Stimulated activated naive CD4-positive, alpha-beta T cell (primary cell): ENCODE results near the gene TMEM236.
"Not testable (repeated sequence)": the region's sequence is repeated elsewhere in the genome, so short reads cannot be mapped to it uniquely, and the experiment has no call there.

Source experiments
- DNase-seq, 6 experiments: peaks; one replicate each; lab custom pipeline; 2025; lab: John Stamatoyannopoulos, UW

TMEM236 gene

GRCh38 chr10:17751781-17752445, at the start of gene TMEM236:
Gene TMEM236 (plus strand): TSS chr10:17752201. CDS start chr10:17752296, 95 bp downstream.
- DNase-seq = no peak

- no peak for DNase-seq
These were observed 48.3 kb upstream of the TMEM236 start for GRCh38 chr10:17703706-17704105.

GRCh38 chr10:17708821-17709220, 43.2 kb upstream of the TMEM236 start:
- no peak for DNase-seq

DNA sequence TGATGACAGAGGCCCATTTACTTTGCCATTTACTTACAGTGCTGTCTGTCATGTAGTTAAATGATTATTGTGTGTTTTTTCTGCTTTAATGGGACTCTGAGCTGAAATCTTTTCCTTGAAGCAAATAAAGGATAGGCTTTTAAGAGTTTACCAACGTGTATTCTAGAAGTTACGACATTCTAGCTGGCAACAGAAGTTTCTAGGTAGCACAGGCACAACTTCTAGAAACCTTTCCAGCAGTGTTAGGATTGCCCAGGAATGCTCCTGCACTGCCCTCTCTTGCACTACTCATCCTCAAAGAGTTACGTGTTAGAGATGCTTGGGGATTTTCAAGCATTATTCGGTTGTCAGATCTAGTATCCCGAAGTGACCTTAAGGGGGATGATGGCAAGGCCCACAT, 42.5 kb upstream of the TMEM236 start:
- DNase-seq = no peak

- DNase-seq = no peak
These were observed 41.8 kb upstream of the TMEM236 start for GRCh38 chr10:17710181-17710580.

- no peak for DNase-seq
These were observed 39.9 kb upstream of the TMEM236 start for GRCh38 chr10:17712053-17712452.

- no peak for DNase-seq
These were observed 39.1 kb upstream of the TMEM236 start for GRCh38 chr10:17712717-17713471.

DNA sequence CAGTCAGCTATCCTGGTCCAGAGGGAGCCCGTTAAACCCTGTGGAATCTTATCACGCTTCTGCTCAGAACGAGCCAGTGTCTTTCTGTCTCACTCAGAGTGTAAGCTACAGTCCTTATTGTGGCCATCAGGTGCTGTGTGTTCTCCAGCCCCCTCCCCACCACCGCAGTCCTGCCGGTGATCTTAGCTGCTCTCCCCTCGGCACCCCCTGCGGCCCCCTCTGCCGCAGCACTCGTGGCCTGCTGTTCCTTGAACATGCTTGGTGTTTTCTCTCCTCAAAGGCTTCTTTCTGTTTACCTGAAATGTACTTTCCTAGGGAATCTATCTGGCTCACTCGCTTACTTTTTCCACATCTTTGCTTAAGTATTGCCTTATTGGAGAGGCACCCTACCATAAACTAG, 38.2 kb upstream of the TMEM236 start:
- no peak for DNase-seq

DNA sequence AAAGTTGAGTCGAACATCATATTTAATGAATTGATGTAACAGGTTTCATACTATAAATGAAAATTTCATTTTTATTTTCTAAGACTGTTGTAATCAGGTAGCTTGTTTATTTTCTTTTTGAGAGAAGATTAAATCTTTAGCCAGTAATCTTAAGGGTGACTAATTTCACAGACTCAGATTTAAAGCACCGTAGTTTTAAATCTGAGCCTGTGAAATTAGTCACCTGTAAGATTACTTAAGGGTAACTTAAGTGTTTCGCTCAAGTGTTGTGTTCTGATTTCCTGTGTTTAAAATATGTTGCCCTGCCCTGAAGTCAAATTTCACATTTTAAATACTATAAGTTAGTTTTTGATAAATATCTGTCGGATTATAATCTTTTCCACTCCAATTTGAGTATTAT, 35.8 kb upstream of the TMEM236 start:
- no peak for DNase-seq

DNA sequence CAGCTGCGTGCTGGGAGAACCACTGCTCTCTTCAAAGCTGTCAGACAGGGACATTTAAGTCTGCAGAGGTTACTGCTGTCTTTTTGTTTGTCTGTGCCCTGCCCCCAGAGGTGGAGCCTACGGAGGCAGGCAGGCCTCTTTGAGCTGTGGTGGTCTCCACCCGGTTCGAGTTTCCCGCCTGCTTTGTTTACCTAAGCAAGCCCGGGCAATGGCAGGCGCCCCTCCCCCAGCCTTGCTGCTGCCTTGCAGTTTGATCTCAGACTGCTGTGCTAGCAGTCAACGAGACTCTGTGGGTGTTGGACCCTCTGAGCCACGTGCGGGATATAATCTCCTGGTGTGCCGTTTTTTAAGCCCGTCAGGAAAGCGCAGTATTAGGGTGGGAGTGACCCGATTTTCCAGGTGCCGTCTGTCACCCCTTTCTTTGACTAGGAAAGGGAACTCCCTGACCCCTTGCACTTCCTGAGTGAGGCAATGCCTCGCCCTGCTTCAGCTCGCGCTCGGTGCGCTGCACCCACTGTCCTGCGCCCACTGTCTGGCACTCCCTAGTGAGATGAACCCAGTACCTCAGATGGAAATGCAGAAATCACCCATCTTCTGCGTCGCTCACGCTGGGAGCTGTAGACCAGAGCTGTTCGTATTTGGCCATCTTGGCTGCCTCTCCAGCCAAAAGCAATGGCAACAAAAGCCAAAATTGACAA, 29.5 kb upstream of the TMEM236 start:
- DNase-seq = not testable (repeated sequence)

DNA sequence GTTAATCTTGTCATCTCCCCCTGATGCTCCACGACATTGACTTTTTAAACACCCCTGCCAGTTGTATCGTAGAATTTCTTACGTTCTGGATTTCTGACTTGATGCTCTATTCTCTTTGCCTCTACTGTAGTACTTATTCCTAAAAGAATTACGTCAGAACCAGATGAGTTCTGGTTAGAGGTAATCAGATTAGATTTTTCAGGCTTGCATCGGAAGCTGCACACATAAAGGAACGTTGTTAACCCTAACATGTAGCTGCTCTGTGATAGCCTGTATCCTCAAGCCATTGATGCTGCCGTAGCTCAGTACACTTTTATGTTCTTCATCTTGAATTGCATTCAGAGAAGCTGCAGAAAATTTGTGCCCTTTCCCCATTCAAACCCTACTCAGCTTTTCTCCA, 26.3 kb upstream of the TMEM236 start:
- DNase-seq = no peak

DNA sequence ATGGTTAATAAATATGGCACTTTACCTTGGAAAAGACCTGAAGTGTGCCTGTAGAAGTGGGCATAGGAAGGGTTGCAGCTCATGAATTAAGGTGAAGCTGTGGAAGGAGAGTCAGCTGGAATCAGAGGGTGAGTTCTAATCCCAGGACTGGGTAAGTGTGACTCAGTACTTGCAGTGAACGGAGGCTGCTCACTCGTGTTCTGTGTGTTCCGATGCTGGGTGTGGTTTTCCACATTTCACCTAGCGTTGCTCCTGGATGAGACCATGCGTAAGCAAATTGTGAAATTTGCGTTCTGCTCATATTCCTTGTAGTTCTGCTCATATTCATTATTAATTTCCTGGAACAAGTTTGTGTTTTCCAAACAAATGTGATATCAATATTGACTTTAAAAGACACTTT, 22.4 kb upstream of the TMEM236 start:
- no peak for DNase-seq

- no peak for DNase-seq
These were observed 21.3 kb upstream of the TMEM236 start for GRCh38 chr10:17730667-17731066.

GRCh38 chr10:17731331-17732020, 20.5 kb upstream of the TMEM236 start:
- no peak for DNase-seq

DNA sequence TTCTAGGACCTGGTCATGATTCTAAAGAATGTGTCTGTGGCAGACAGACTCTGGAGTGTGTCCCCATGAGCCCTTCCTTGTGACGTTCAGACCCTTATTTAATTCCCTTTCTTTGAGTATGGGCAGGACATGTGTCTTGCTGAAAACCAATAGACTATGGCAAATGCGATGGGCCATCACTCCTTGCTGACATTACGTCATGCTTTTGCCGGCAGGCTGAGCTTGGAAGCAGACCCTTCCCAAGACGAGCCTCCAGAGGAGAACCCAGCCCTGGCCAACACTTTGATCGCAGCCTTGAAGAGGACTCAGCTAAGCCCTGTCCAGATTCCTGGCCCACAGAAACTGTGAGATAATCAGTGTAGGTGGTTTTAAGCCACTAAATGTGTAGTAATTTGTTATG, 18.4 kb upstream of the TMEM236 start:
- DNase-seq = no peak

GRCh38 chr10:17734432-17735080, 17.4 kb upstream of the TMEM236 start:
- DNase-seq = no peak

DNA sequence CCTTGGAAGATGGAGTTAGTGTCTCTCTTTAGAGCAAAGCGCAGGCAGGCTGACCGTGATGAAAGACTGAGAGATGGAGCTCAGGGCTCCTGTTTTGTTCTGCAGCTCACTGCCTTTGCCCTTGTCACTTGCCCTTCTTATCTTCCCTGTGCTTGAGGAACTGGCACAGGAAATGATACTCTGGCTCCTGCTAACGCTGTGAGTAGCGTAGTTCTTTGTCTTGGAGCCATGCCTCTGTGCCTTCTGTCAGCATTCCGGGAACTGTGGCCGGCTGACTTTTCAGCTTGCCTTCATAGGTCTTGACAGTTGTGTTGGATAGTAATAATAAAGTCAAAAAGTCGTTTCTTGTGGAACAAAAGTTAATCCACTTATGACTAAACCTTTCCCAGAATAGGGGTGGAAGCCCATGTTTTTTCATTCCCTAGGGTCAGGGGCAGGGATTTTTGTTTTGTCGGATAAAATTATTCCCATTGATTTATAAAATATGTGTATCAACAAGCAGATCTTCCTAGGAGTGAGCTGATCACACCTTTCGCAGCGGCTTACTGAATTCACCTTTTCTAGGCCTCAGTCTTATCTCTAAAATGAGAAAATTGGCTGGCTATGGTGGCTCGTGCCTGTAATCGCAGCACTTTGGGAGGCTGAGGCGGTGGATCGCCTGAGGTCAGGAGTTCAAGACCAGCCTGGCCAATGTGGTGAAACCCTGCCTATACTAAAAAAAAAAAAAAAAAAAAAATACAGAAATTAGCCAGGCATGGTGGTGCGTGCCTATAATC, 16.6 kb upstream of the TMEM236 start:
- DNase-seq = no peak

DNA sequence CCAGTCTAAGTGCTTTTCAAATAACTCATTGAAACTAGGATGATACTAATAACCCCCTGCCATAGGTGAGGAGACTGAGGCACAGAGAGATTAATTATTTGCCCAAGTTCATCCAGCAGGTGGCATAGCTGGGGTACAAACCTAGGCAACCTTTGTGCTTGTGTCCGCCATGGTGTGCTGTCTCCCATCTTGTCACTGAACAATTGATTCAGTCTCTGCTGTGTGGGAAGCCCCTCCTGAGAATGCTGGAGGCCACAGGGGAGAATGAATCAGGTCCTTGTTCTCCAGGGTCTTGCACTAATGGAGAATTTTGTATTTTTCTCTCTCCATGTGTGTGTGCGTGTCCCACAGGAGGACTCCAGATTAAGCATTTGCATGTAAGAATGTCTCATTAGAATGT, 15.8 kb upstream of the TMEM236 start:
- DNase-seq = no peak

GRCh38 chr10:17737027-17737965, 14.7 kb upstream of the TMEM236 start:
- peak in 1 of 6 experiments; percentile 17 for DNase-seq

DNA sequence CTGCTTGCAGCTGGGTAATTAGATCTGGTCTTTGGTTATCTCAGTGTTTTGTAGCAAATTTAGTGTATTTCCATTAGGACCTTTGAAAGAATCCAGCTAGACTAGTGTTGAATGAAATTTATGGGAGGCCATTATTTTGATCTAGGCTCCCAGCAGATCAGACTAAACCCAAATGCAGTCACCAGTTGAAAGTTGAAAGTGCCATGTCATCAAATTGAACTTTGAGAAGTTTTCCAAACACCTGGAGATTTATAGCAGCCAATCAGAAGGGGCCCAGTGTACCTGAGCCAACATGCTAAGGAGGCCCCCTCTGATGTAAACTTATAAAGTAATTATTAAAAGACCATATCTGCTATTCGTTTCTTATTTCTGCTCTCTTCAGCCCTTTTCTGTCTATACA, 11.3 kb upstream of the TMEM236 start:
- no peak for DNase-seq
